HL-60 (cell line): ENCODE data around the gene TNNT2.

Experiments used
- CTCF ChIP-seq: IDR thresholded peaks from one replicate; pipeline ENCODE4 v1.5.1; 2011; ENCODE audit warnings: low read length, control low read depth, inconsistent platforms; ENCODE audit not compliant: insufficient read depth
- GABPA ChIP-seq: IDR thresholded peaks from 2 replicates; pipeline ENCODE4 v1.6.1; 2012; ENCODE audit warnings: low read depth
- POLR2AphosphoS5 ChIP-seq: IDR thresholded peaks from 2 replicates; pipeline ENCODE4 v1.6.1; 2012; ENCODE audit warnings: low read depth
- REST ChIP-seq: IDR thresholded peaks from 2 replicates; pipeline ENCODE4 v1.6.1; 2012; ENCODE audit warnings: low read depth; ENCODE audit not compliant: insufficient replicate concordance
- SPI1 ChIP-seq: IDR thresholded peaks from 2 replicates; pipeline ENCODE4 v1.6.1; 2012; ENCODE audit warnings: low read depth, mild to moderate bottlenecking, borderline replicate concordance

GRCh38 chr1:201419256-201419655, 41.8 kb upstream of the TNNT2 start:
- TF ChIP-seq CTCF, result no peak
- no peak for TF ChIP-seq SPI1
- TF ChIP-seq POLR2AphosphoS5, result no peak
- no peak for TF ChIP-seq GABPA
- TF ChIP-seq REST, result no peak
